ENCODE data around the gene EXD3.

Gene EXD3

DNA sequence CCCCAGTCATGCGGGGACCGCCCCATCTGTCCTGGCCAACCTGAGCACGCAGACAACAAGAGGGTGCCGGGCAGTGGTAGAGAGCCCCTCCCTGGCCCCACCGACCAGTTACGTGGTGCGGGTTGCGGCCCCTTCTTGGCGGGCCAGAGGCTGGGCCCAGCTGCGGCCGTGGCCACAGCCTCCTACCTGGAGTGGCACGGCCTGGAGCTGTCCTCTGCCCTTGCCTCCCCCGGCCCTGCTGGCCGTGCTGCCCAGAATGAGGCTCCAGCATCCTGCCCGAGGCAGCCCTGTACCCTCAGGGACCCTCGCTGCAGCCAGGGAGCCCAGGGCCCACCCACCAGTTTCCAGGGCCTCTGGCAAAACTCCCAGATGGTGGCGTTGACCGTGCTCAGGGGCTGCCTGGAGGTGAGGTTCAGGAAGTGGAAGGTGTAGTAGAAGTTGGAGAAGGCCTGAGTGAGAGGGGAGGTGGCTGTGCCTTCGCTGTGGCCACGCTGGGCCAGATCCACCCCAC, 12.5 kb upstream of the EXD3 start:
- H3K4me3 ChIP-seq (ENCODE audit: low read length), result no peak overlapping the region
- TF ChIP-seq ZNF274 (IDR thresholded peaks at IDR 0.05; ENCODE audit: low read depth, low read length), result no peak

DNA sequence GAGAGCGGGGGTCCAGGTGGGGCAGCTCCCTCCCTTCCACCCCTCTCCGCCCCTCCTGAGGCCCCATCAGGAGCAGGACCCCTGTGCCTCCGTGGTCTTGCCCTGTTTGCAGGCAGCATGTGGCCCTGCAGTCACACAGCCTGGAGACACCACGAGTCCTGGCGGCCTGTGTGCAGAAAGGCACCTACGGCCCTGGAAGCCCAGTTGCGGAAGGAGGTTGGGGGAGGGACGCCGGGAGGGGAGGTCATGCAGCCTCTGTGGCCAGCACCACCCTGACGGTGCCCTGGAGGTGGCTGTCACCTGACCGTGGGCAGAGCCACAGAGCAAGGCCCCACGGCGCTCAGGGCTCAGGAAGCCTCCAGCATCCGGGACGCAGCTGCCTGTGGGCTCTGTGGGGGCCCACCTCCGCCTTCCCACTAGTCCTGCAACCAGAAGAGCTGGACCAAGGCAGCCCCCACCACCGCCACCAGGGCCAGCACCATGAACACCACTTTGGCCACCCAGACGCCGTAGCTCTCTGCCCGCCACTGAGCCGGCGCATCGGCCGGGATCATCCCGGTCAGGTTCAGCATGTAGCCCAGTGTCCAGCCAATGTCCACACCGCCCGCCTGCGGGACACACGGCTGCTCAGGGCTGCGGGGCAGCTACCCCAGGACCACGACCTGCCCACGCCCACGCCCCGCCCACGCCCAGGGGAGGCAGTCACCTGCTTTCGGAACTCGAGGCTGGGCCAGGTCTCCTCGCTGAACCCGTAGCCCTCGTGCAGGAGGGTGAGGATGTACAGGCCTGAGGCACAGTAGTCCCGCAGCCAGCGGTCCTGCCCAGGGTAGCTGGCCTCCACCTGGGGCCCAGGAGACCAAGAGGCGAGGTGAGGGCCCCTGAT, 11.8 kb upstream of the EXD3 start:
- TF ChIP-seq ZNF274 (IDR thresholded peaks at IDR 0.05; ENCODE audit: low read depth, low read length), result no peak
- H3K4me3 ChIP-seq (ENCODE audit: low read length), result no peak overlapping the region

DNA sequence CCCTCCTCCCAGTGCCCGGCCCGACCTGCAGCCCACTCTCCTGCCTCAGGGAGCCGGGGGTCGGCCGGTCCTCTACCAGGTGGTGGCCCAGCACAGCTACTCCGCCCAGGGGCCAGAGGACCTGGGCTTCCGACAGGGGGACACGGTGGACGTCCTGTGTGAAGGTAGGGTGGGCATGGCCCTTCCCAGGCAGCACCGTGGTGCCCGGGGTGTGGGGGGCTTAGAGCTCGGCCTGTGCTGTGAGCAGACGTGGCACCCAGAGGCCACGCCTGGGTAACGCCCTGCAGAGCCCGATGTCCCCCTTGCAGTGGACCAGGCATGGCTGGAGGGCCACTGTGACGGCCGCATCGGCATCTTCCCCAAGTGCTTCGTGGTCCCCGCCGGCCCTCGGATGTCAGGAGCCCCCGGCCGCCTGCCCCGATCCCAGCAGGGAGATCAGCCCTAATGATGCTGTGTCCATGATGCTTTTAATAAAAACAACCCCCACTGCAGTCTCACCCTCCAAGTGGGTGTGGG, 11.0 kb upstream of the EXD3 start:
- TF ChIP-seq ZNF274 (IDR thresholded peaks at IDR 0.05; ENCODE audit: low read depth, low read length), result no peak
- no peak overlapping the region for H3K4me3 ChIP-seq (ENCODE audit: low read length)

DNA sequence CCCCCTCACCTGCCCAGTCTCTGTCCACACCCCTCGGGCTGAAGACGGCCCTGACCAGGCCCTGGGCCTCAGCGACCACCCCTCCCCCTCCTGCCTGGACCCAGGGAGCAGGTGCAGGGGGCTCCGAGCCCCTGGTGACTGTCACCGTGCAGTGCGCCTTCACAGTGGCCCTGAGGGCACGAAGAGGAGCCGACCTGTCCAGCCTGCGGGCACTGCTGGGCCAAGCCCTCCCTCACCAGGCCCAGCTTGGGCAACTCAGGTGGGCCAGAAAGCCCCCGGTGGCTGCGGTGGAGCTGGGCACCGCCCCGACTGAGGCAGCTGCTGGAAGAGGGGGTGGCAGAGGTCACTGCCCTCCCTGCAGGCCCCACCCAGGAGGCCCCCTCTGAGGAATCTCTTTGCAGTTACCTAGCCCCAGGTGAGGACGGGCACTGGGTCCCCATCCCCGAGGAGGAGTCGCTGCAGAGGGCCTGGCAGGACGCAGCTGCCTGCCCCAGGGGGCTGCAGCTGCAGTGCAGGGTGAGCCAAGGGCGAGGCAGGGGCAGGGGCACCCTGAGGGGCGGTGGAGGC, 10.5 kb upstream of the EXD3 start:
- no peak for TF ChIP-seq ZNF274 (IDR thresholded peaks at IDR 0.05; ENCODE audit: low read depth, low read length)
- H3K4me3 ChIP-seq (ENCODE audit: low read length), result no peak overlapping the region

DNA sequence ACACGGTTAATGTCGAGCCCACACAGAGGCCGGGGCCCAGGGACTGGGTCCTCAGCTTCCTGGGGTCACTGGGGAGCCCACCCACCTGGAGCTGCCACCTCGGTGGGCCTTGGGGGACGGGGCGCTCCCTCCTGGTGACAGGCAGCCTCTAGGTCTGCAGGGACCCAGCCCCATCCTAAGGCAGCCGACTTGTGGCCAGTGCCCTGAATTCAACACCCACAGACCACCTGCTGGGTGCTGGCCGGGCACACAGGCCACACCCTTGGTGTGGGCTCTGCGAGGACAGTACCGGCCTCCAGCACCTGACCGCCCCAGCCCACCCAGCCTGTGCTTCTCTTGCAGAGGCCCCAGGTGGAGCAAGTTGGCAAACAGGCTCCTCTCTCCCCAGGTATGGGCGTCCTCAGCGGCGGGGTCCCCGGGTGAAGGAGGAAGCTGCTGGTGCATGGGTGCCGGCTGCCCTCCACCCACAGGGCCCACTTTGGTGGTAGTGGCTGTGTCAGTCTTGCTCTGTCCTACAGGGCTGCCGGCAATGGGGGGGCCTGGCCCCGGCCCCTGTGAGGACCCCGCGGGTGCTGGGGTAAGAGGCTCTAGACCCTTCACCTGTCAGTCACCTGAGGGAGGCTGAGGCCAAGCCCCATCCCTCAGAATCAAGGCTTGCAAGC, 9.9 kb upstream of the EXD3 start:
- no peak for TF ChIP-seq ZNF274 (IDR thresholded peaks at IDR 0.05; ENCODE audit: low read depth, low read length)
- H3K4me3 ChIP-seq (ENCODE audit: low read length), result no peak overlapping the region

DNA sequence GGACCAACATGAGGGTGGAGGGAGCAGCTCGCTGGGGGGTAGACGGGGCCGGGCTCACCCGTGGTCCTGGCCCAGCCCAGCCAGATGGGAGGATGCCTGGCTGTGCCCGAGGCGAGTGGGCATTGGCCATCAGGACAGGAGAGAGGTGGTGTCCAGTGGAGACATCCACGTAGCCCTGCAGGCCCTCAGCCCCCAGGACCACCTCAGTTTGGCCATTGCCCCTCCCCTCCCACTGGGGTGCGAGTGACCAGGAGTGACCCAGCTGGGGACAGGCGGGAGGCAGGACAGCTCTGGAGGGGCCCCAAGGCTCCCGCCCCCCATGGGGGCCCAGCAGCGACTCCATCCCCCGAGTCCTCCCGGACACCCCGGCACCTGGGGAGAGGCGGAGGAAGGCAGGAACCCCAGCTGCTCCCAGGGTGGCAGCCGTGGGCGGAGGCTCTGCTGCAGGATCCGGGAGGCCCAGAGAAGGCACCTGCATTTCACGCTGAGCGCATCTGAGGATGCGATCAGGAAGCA, 8.5 kb upstream of the EXD3 start:
- no peak overlapping the region for H3K4me3 ChIP-seq (ENCODE audit: low read length)
- no peak for TF ChIP-seq ZNF274 (IDR thresholded peaks at IDR 0.05; ENCODE audit: low read depth, low read length)

DNA sequence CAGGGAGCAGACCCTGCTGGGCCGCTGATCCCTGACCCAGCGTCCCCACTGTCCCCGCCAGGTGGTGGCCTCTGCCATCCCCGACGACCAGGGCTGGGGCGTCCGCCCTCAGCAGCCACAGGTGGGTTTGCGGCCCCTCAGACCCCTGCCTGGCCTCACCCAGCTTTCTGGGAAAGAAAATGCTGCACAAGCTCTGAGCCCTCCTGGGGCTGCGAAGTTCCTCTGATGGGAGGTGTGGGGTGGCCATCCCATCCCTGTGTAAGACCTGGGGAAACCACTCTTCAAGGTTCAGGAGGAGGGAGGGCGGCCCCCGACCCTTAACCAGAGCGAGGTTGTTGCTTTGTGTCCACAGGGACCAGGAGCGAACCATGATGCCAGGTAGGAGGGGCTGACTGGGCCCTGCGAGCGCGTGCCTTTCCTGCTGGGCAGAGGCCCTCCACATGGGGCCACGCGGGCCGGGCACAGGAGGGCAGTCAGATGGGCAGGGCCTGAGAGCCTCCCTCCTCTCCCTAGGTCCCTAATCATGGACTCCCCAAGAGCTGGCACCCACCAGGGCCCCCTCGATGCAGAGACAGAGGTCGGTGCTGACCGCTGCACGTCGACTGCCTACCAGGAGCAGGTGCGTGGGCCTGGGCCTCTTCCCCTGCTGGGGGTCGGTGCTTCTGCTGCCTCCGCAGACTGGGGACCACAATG, 7.9 kb upstream of the EXD3 start:
- no peak overlapping the region for H3K4me3 ChIP-seq (ENCODE audit: low read length)
- no peak for TF ChIP-seq ZNF274 (IDR thresholded peaks at IDR 0.05; ENCODE audit: low read depth, low read length)

DNA sequence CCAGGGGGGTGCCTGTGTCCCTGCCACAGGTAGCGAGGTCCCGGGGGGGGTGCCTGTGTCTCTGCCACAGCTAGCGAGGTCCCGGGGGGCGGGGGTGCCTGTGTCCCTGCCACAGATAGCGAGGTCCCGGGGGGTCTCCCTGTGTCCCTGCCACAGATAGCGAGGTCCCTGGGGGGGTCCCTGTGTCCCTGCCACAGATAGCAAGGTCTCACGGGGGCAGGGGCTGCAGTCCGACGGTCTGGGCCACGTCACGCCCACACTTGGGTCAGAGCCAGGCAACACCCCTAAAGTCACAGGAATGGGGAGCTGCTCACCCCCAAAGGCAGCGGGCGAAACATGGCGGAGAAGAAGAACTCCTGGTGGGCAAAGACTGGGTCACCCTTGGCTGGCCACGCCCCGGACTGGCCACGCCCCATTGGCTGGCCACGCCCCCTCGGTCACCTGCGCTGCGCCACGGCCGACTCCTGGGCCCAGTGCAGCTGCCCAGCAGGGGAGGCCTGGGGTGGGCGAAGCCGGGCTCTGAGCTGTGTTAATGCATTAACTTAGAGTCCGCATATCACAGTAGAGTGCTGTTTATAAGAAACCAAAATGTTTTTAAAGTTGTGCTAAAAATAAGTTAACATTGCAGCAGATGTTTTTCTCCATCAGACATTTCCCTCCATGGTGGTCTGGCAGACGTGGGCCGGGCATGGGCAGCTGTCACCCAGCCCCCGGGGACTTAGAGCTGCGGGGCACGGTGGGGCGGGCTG, 7.2 kb upstream of the EXD3 start:
- H3K4me3 ChIP-seq (ENCODE audit: low read length), result no peak overlapping the region
- TF ChIP-seq ZNF274 (IDR thresholded peaks at IDR 0.05; ENCODE audit: low read depth, low read length), result no peak

DNA sequence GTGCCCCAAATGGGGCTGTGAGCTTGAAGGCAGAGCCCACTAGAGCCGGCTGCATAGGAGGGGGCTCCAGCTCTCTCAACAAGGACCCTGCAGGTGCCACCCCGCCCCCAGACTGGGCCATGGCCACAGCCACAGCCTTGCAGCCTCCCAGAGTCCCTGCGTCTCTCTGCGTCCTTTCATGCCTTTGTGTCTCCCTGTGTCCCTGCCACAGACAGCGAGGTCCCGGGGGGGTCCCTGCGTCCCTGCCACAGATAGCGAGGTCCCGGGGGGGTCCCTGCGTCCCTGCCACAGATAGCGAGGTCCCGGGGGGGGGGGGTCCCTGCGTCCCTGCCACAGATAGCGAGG, 6.6 kb upstream of the EXD3 start:
- no peak for TF ChIP-seq ZNF274 (IDR thresholded peaks at IDR 0.05; ENCODE audit: low read depth, low read length)

DNA sequence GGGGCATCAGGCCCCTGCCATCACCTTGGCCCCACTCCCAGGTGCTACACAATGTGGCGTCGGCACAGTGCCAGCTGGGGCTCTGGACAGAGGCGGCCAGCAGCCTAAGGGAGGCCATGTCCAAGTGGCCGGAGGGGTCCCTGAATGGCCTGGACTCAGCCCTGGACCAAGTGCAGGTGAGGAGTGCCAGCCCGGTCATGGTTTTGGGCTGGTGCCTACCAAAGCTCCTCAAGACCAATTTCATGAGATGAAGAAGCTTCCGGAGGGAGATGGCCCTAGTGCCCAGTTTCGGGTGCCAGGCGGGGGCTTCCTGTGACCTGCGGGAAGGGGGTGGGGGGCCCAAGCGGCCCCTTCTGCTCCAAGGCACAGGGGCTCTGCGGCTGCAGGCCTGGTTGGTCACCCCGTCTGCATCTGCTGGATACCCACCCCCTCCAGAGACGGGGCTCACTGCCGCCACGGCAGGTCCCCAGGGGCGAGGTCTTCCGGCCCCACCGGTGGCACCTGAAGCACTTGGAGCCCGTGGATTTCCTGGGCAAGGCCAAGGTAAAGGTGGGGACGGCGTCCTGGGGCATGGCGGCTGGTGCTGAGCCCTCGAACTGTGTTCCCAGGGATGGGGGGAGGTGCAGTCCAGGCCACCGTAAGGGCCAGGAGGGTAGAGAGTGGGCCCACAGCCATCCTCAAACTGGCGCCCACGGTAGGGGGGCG, 6.0 kb upstream of the EXD3 start:
- TF ChIP-seq ZNF274 (IDR thresholded peaks at IDR 0.05; ENCODE audit: low read depth, low read length), result no peak
- no peak overlapping the region for H3K4me3 ChIP-seq (ENCODE audit: low read length)

More for the DNA sequence above, 6.6 kb upstream of the EXD3 start:
- H3K4me3 ChIP-seq (ENCODE audit: low read length), result no peak overlapping the region

DNA sequence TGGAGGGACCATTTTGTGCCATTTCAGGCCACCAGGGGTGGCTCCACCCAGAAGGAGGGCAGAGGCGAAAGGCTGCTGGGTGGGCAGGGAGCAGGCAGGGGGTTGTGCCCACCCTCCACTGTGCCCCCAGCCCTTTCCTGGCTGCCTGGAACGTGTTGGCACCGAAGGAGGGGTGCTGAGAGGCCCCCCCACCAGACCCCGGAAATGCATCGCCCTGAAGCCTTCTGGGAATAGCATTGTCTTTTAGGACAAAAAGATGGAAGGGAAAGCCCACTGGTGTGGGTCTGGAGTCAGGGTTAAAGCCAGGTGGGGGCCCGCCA, 5.3 kb upstream of the EXD3 start:
- H3K4me3 ChIP-seq (ENCODE audit: low read length), result no peak overlapping the region
- TF ChIP-seq ZNF274 (IDR thresholded peaks at IDR 0.05; ENCODE audit: low read depth, low read length), result no peak

DNA sequence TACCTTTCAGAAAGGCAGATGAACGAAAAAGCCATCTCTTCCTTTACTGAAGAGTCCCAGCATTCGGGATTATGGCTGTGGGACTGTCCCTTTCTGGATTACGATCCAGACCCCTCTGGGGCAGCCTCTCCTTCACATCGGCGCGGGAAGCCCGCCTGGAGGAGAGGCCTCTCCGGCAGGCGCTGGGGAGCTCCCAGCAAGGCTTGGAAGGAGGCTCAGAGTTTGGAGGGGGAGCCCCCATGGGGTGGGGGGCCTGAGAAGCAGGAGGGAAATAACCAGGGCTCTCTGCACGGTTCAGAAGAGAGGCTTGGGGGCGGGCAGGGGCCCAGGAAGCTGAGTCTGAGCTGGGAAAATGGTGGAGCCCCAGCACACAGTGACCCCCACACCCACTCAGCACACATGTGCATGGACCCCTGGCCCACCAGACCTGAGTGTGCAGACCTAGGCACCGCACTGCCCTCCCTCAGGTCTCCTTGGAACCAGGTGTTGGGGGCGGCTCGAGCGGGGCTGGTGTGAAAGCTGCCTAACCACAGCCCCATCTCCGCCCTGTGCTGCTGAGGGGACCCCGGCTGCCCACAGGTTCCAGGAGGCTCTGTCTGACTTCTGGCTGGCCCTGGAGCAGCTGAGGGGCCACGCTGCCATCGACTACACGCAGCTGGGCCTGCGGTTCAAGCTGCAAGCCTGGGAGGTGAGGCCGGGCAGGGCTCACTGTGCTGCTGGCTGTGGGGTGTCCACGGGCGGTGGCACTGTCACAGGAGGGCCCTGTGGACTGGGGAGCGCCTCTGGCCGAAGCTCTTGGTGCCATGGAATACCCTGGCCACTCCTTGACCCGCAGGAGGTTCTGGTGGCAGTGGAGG, 4.7 kb upstream of the EXD3 start:
- H3K4me3 ChIP-seq (ENCODE audit: low read length), result no peak overlapping the region
- no peak for TF ChIP-seq ZNF274 (IDR thresholded peaks at IDR 0.05; ENCODE audit: low read depth, low read length)

All from GM08714 (cell line).